NCI-H524 (cell line): ENCODE measurements around the gene TRIO.

Experiments
- DNase-seq, 2 experiments: peaks; one replicate each; lab custom pipeline; 2025; lab: John Stamatoyannopoulos, UW

Gene TRIO

GRCh38 chr5:14557203-14557770 is 414.1 kb downstream of the TRIO start:
- peak; percentile 80 to 87 for DNase-seq

- peak; percentile 89 to 95 for DNase-seq
Observed at GRCh38 chr5:14557791-14558415, 414.8 kb downstream of the TRIO start.
